Keratinocyte (primary cell): ENCODE measurements around the gene CLDN24. TPM values are rescaled to one million over a fixed set of nuclear protein-coding genes. Genes with fewer than 3 reads are reported as not detected.

ENCODE experiments used
- DNase-seq: peaks from one replicate; pipeline ENCODE4 v3.0.0-alpha.2; 2011; ENCODE audit warnings: low read depth, missing footprints, low spot score
- FAIRE-seq: peaks from 2 replicates; lab custom pipeline; 2011; peaks lifted over from hg19 to GRCh38; lab: Jason Lieb, UNC
- H2AFZ ChIP-seq: 2 replicates; pipeline ENCODE4 v1.6.0; 2012; ENCODE audit warnings: low read length, control low read depth, inconsistent platforms; ENCODE audit not compliant: control insufficient read depth
- H3K27ac ChIP-seq: 2 replicates; pipeline ENCODE4 v1.5.1; 2011; ENCODE audit warnings: low read length; ENCODE audit not compliant: control insufficient read depth, insufficient read depth
- H3K27me3 ChIP-seq: 3 replicates; pipeline ENCODE4 v1.6.0; 2011; ENCODE audit warnings: low read length; ENCODE audit not compliant: control insufficient read depth, insufficient read depth; ENCODE audit errors: extremely low read depth
- H3K36me3 ChIP-seq, 2 experiments: 2 replicates in 1 of 2; 3 replicates in 1 of 2; pipeline ENCODE4 v1.5.1; 2011; ENCODE audit warnings: low read length in 2 of 2, mild to moderate bottlenecking in 1 of 2; ENCODE audit not compliant: control insufficient read depth in 2 of 2, insufficient read depth in 2 of 2; ENCODE audit errors: extremely low read depth in 1 of 2
- H3K4me1 ChIP-seq: 3 replicates; pipeline ENCODE4 v1.5.1; 2011; ENCODE audit warnings: low read length; ENCODE audit not compliant: control insufficient read depth, insufficient read depth; ENCODE audit errors: extremely low read depth
- H3K4me2 ChIP-seq: 3 replicates; pipeline ENCODE4 v1.6.0; 2011; ENCODE audit warnings: low read depth, low read length; ENCODE audit not compliant: control insufficient read depth, insufficient read depth; ENCODE audit errors: extremely low read depth
- H3K4me3 ChIP-seq, 3 experiments: fragments of 200-600 bp in 1 of 3; sonication (generic) in 1 of 3; 2 replicates in 2 of 3; 3 replicates in 1 of 3; pipeline ENCODE4 v1.5.1; 2011 to 2016; ENCODE audit warnings: low read length in 3 of 3, mild to moderate bottlenecking in 3 of 3, control low read depth in 2 of 3, inconsistent platforms in 1 of 3, low read depth in 1 of 3, mixed read lengths in 1 of 3, mixed run types in 1 of 3, moderate library complexity in 1 of 3; ENCODE audit not compliant: control insufficient read depth in 2 of 3, insufficient read depth in 2 of 3; ENCODE audit errors: extremely low read depth in 1 of 3
- H3K79me2 ChIP-seq: 2 replicates; pipeline ENCODE4 v1.6.0; 2012; ENCODE audit warnings: low read length; ENCODE audit not compliant: control insufficient read depth, insufficient read depth
- H3K9ac ChIP-seq: 3 replicates; pipeline ENCODE4 v1.6.0; 2011; ENCODE audit warnings: low read length; ENCODE audit not compliant: control insufficient read depth, insufficient read depth; ENCODE audit errors: extremely low read depth
- H3K9me1 ChIP-seq: 3 replicates; pipeline ENCODE4 v1.6.0; 2011; ENCODE audit warnings: low read length; ENCODE audit not compliant: control insufficient read depth, insufficient read depth; ENCODE audit errors: extremely low read depth
- H3K9me3 ChIP-seq: 2 replicates; pipeline ENCODE4 v1.5.1; 2012; ENCODE audit warnings: low read depth, low read length; ENCODE audit not compliant: control insufficient read depth
- H4K20me1 ChIP-seq: 3 replicates; pipeline ENCODE4 v1.6.0; 2011; ENCODE audit warnings: low read length; ENCODE audit not compliant: control insufficient read depth, insufficient read depth; ENCODE audit errors: extremely low read depth
- CTCF ChIP-seq, 3 experiments: IDR thresholded peaks in 1 of 3; conservative IDR thresholded peaks in 1 of 3; optimal IDR thresholded peaks in 1 of 3; 2 replicates in 2 of 3; 3 replicates in 1 of 3; pipeline versions ENCODE3 to v1.5.1; 2011; ENCODE audit warnings: low read length in 3 of 3, mild to moderate bottlenecking in 3 of 3, moderate library complexity in 2 of 3, control low read depth in 1 of 3, inconsistent platforms in 1 of 3; ENCODE audit not compliant: insufficient read depth in 2 of 3; ENCODE audit errors: extremely low read depth in 1 of 3
- EZH2 ChIP-seq: IDR thresholded peaks from one replicate; pipeline ENCODE4 v1.6.1; 2012; ENCODE audit warnings: inconsistent platforms, mild to moderate bottlenecking, low read length, moderate library complexity
- dilution Hi-C: fragments of 300-500 bp; cut with MboI; formaldehyde crosslinking; loops from one replicate; pipeline ENCODE4 v1.7.0; 2020; ENCODE audit warnings: low sequenced_read_pairs; ENCODE audit not compliant: extremely low pct_ligation_motif_present
- polyA plus RNA-seq, 5 experiments: library from polyadenylated mRNA; depleted of rRNA in 3 of 5; stranded (reverse) in 3 of 5; stranded (forward) in 1 of 5; unstranded in 1 of 5; fragments of >200 nt; gene quantifications; 1 replicate in 1 of 5; 2 replicates in 3 of 5; 3 replicates in 1 of 5; pipeline versions ENCODE4 v1.2.1 to v1.2.3, GENCODE V29; 2011 to 2012; ENCODE audit warnings: missing spikeins in 2 of 5, low read depth in 1 of 5, low replicate concordance in 1 of 5

The CLDN24 gene
- polyA plus RNA-seq, 1 donor (not counting 4 experiments of a cell fraction or from before 2014, with no cell fraction given), result not detected

- Histone ChIP-seq H3K4me1 (no peaks in the 10 kb centered on the region), H3K4me2 (no peak overlapping the region), H3K36me3 (no peaks in the 10 kb centered on the region), H2AFZ (no peak overlapping the region), H3K4me3 (no peak overlapping the region), H3K9ac (no peak overlapping the region), H3K27ac (no peak overlapping the region), H3K79me2 (no peaks in the 10 kb centered on the region), H3K27me3 (no peaks in the 10 kb centered on the region), H4K20me1 (no peaks in the 10 kb centered on the region), H3K9me1 (no peaks in the 10 kb centered on the region), H3K9me3 (no peaks in the 10 kb centered on the region)
- TF ChIP-seq EZH2 (no peak), CTCF (optimal IDR thresholded peaks at IDR 0.05 in 1 of 3, IDR thresholded peaks at IDR 0.05 in 1 of 3, conservative IDR thresholded peaks at IDR 0.05 in 1 of 3; ENCODE audit: extremely low read depth in 1 of 3, insufficient read depth in 2 of 3, low read length in 3 of 3) (no peak)
- DNase-seq (no peak), FAIRE-seq (no peak)
- dilution Hi-C loops, result no loop called here
These were observed 46.8 kb upstream of the CLDN24 start for GRCh38 chr4:183369073-183369472.

GRCh38 chr4:183366206-183366835 lies 44.1 kb upstream of the CLDN24 start:
- no peaks in the 10 kb centered on the region for H3K9me1 ChIP-seq
- no peaks in the 10 kb centered on the region for H3K36me3 ChIP-seq
- H3K4me2 ChIP-seq, result no peak overlapping the region
- no peak overlapping the region for H3K4me3 ChIP-seq
- H2AFZ ChIP-seq, result no peak overlapping the region
- no peaks in the 10 kb centered on the region for H3K79me2 ChIP-seq
- H3K9ac ChIP-seq, result no peak overlapping the region
- H3K27me3 ChIP-seq, result no peaks in the 10 kb centered on the region
- no peak overlapping the region for H3K27ac ChIP-seq
- no peak for FAIRE-seq
- H3K4me1 ChIP-seq, result no peaks in the 10 kb centered on the region
- dilution Hi-C loops, result no loop called here
- TF ChIP-seq CTCF (optimal IDR thresholded peaks at IDR 0.05 in 1 of 3, IDR thresholded peaks at IDR 0.05 in 1 of 3, conservative IDR thresholded peaks at IDR 0.05 in 1 of 3; ENCODE audit: extremely low read depth in 1 of 3, insufficient read depth in 2 of 3, low read length in 3 of 3), result no peak
- no peak for TF ChIP-seq EZH2
- H4K20me1 ChIP-seq, result no peaks in the 10 kb centered on the region
- no peak for DNase-seq
- H3K9me3 ChIP-seq, result no peaks in the 10 kb centered on the region
